ENCODE measurements around the gene CDKAL1.
"Not testable (repeated sequence)": the region's sequence is repeated elsewhere in the genome, so short reads cannot be mapped to it uniquely, and the experiment has no call there.

CDKAL1 gene

DNA sequence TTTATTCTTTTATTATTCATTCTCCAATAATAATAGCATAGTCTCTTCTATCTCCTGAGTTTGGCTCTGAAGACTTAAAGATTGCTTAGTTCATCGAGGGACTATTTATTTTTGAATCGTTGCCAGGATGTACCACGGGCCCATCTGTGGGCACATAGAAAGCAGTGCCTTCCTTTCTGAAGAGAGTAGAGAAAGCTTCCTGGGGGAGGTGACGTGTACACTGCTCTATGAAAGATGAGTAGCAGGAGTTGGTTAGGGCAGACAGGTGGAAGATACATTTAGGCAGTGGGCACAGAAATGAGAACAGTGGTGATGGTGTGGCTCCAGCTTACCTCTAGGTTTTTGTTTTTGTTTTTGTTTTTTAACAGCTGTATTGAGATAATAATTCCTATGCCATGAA lies 98.4 kb downstream of the CDKAL1 start:
- no peak overlapping the region for H3K27ac ChIP-seq
- TF ChIP-seq, protein P1, sequence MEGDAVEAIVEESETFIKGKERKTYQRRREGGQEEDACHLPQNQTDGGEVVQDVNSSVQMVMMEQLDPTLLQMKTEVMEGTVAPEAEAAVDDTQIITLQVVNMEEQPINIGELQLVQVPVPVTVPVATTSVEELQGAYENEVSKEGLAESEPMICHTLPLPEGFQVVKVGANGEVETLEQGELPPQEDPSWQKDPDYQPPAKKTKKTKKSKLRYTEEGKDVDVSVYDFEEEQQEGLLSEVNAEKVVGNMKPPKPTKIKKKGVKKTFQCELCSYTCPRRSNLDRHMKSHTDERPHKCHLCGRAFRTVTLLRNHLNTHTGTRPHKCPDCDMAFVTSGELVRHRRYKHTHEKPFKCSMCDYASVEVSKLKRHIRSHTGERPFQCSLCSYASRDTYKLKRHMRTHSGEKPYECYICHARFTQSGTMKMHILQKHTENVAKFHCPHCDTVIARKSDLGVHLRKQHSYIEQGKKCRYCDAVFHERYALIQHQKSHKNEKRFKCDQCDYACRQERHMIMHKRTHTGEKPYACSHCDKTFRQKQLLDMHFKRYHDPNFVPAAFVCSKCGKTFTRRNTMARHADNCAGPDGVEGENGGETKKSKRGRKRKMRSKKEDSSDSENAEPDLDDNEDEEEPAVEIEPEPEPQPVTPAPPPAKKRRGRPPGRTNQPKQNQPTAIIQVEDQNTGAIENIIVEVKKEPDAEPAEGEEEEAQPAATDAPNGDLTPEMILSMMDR (conservative IDR thresholded peaks at IDR 0.05) = no peak

DNA sequence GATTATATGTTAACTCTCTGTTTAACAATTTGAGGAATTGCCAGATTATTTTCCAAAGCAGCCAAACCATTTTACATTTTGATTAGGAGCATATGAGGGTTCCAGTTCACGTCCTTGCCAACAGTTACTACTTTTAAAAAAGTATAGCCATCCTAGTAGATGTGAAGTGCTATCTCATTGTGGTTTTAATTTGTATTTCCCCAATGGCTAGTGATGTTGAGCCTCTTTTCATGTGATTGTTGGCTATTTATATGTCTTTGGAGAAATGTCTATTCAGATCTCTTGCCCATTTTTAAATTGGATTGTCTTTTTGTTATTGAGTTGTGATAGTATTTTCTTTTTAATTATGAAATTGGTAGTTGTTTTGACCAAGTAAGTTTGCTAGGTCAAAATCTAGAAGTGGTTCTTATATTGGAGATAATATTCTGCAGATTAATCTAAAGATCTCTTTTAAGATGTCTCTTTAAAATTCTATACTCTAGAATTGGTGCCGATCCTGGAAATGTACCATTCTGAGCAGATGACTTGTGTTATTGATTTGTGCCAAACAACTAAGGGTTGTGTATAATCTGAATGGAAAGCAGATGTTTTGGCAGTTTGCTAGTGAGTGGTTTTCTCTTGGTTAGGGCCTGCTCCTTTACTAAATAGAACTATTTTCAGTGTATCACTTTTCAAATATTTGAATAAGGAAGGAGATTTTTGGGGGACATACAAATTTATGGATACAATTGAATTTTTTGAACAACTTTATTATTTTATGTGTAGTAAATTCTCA lies 99.5 kb downstream of the CDKAL1 start:
- TF ChIP-seq, protein P1 (conservative IDR thresholded peaks at IDR 0.05) = no peak
- no peak overlapping the region for H3K27ac ChIP-seq

DNA sequence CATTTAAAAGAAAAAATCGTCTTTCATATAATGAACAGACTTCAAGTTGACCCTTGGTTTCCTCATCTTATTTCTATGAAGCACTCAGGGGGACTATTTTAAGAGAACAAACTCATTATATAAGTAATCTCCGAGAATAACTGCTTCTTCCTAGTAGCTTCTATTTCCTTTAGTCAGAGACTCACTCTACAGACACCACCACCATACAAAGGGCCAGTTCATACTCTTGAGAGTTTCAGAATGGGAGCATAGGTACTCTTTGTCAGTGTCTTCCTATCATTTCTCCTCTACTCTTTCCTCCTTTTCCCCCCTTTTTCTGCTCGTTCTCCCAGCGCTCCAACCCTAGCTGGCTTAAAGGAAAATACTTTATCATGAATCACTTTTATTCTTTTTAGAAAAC lies 104.9 kb downstream of the CDKAL1 start:
- no peak overlapping the region for H3K27ac ChIP-seq
- TF ChIP-seq, protein P1 (conservative IDR thresholded peaks at IDR 0.05) = no peak

DNA sequence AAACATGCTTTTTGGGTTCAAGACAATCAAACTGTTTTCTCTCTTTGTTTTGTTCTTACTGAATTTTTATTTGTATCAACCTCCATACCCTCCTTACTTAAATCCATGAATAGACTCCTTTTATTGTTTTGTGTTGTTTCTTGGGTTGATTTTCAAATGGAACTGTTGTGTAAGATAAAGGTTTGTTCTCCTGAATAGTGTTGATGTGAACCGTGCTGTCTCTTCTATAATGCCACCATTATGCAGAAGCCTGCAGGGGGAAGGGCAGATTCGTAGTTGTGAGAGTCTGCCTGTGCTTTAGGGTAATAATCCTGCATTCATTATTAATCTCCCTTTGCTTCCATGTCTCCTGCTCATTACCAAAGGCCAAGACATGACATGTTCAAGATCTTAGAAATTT lies 105.9 kb downstream of the CDKAL1 start:
- H3K27ac ChIP-seq = no peak overlapping the region
- TF ChIP-seq, protein P1 (conservative IDR thresholded peaks at IDR 0.05) = no peak

DNA sequence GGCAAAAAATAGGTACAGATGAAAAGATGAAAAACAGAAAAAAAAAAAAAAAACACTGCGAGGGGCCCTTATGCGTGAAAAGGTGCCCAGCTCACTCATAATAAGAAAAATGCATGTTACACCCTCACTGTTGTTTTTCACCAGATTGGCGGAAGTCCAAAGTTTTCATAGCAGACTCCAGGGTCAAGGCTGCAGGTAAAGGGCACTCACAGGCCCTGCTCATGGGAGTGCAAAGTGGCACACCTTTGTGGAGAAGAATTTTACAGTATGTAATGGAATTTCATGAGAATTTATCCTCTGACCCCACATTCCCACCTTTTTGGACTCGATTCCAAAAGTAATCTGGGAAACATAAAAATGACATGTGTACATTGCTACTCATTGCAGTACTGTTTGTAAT lies 108.2 kb downstream of the CDKAL1 start:
- H3K27ac ChIP-seq = no peak overlapping the region
- TF ChIP-seq, protein P1 (conservative IDR thresholded peaks at IDR 0.05) = no peak

DNA sequence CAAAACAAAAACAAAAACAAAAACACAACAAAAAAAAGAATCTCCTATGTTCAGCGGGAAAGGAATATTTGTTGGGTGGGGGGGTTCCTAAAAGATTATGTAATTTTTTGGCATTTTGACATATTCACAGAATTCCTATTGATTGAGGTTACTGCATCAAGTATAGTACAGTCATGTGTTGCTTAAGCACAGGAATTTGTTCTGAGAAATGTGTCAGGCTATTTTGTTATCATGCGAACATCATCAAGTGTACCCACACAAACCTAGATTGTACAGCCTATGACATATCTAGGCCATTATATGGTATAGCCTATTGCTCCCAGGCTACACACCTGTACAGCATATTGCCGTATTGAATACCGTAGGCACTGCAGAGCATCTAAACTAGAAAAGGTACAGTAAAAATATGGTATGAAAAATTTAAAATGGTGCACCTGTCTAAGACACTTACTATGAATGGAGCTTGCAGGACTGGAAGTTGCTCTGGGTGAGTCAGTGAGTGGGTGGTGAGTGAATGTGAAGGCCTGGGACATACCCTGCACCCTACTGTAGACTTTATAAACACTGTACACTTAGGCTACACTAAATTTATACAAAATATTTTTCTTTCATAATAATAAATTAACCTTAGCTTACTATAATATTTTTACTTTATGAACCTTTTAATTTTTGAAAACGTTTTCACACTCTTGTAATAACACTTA lies 110.6 kb downstream of the CDKAL1 start:
- H3K27ac ChIP-seq = no peak overlapping the region
- TF ChIP-seq, protein P1 (conservative IDR thresholded peaks at IDR 0.05) = no peak

DNA sequence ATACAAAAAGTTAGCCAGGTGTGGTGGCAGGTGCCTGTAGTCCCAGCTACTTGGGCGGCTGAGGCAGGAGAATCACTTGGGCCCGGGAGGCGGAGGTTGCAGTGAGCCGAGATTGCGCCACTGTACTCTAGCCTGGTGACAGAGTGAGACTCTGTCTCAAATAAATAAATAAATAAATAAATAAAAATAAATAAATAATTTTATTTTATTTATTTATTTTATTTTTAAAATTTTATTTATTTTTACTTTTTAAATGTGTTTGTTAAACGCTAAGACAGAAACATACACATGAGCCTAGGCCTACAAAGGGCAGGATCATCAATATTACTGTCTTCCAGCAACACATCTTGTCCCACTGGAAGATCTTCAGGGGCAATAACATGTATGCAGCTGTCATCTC lies 111.3 kb downstream of the CDKAL1 start:
- H3K27ac ChIP-seq = not testable (repeated sequence)

DNA sequence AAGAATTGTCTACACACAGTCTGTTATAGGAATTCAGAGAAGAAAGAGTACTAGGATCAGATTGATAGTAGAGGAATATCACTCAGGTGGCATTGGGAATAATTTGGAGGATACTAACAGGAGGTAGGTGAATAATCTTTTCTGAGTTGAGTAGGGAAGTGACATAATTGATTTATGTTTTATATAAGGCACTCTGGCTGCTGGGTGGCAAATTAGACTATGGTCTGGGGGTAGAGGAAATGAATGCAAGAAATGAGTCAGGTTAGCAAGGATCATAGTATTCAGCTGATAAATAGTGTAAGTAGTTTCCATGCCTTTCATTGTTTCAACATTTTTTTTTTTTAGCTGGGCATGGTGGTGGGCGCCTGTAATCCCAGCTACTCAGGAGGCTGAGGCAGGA lies 113.3 kb downstream of the CDKAL1 start:
- no peak overlapping the region for H3K27ac ChIP-seq
- TF ChIP-seq, protein P1 (conservative IDR thresholded peaks at IDR 0.05) = no peak

DNA sequence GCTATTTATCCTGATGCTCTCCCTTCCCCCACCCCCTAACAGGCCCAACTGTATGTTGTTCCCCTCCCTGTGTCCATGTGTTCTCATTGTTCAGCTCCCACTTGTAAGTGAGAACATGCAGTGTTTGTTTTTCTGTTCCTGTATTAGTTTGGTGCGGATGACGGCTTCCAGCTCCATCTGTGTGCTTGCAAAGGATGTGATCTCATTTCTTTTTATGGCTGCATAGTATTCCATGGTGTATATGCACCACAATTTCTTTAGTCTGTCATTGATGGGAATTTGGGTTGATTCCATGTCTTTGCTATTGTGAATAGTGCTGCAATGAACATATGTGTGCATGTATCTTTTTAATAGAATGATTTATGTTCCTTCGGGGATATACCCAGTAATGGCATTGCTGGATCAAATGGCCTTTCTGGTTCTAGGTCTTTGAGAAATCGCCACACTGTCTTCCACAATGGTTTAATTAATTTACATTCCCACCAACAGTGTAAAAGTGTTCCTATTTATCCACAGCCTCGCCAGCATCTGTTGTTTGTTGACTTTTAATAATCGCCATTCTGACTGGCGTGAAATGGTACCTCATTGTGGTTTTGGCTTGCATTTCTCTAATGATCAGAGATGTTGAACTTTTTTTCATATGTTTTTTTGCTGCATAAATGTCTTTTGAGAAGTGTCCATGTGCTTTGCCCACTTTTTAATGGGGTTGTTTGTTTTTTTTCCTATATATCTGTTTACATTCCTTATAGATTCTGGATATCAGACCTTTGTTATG lies 115.6 kb downstream of the CDKAL1 start:
- H3K27ac ChIP-seq = not testable (repeated sequence)
